ENCODE measurements around the gene FBXW12. TPM values are rescaled to one million over a fixed set of nuclear protein-coding genes. Genes with fewer than 3 reads are reported as not detected.

FBXW12 gene
- total and polyA plus RNA-seq, 2 donors (not counting 3 experiments of a cell fraction or from before 2014, with no cell fraction given), result not detected

DNA sequence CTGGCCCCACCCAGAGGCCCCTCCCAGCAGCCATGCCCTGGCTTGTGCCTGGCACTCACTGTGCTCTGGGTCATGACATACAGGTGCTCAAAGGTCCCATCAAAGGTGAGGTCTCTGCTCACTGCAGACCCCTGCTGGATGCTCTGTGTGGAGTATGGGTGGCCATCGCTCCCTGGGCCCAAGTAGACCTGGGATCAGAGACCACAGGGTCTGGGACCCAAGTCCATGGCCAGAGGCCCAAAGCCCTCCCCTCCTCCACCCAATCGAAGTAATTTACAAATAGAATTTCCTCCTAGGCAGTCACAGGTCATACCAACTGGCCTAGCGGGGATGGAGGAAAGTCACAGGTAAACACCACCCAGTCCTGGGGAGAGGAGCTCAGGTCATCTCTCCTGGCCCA lies 50.3 kb downstream of the FBXW12 start:
- BruUV-seq (replicated peaks), result no TSS peak
- dilution Hi-C loops (cut with MboI; ENCODE audit: extremely low pct_ligation_motif_present, low sequenced_read_pairs), result no loop called here
- H3K27ac ChIP-seq (ENCODE audit: insufficient read depth, low read depth, low read length), result no peak overlapping the region
- CTCF ChIA-PET, result interaction anchor here (1.1 to 2.9 kb wide), 5 partner anchors 12 to 22 kb away, joined by 3 to 39 read pairs (median 4); partner anchors contain the start of genes CCDC51 and TMA7
- no peaks in the 10 kb centered on the region for H3K79me2 ChIP-seq (ENCODE audit: control insufficient read depth, insufficient read depth, low read length)
- H3K4me3 ChIP-seq (replicated peaks in 1 of 3; ENCODE audit: insufficient read depth in 1 of 3, low read depth in 1 of 3, low read length in 3 of 3), result no peak overlapping the region
- no peak overlapping the region for H3K9ac ChIP-seq (replicated peaks; ENCODE audit: extremely low read depth, insufficient read depth, low read length)
- no peaks in the 10 kb centered on the region for H3K27me3 ChIP-seq (ENCODE audit: control insufficient read depth in 2 of 2, insufficient read depth in 2 of 2, low read length in 2 of 2)
- H3K9me3 ChIP-seq (replicated peaks; ENCODE audit: control insufficient read depth, insufficient read depth, low read length), result no peaks in the 10 kb centered on the region
- POLR2A ChIA-PET, result no interaction called here
- peaks cover 0 to 5% of the 10 kb centered on the region in 2 experiments for H3K36me3 ChIP-seq (ENCODE audit: control insufficient read depth in 2 of 2, extremely low read depth in 1 of 2, insufficient read depth in 2 of 2, low read length in 2 of 2)
- intact Hi-C loops (cut with micrococcal nuclease), result no loop called here
- no peaks in the 10 kb centered on the region for H3K4me1 ChIP-seq (ENCODE audit: control insufficient read depth, extremely low read depth, insufficient read depth, low read length)
- H2AFZ ChIP-seq (ENCODE audit: low read depth, low read length), result no peak overlapping the region
- no peaks in the 10 kb centered on the region for H4K20me1 ChIP-seq (replicated peaks; ENCODE audit: control insufficient read depth, extremely low read depth, insufficient read depth, low read length)
- no peaks in the 10 kb centered on the region for H3K9me1 ChIP-seq (replicated peaks; ENCODE audit: control insufficient read depth, extremely low read depth, insufficient read depth, low read length)
- DNase-seq (ENCODE audit: low read depth, low spot score) (no peak), FAIRE-seq (no peak)
- no peak overlapping the region for H3K4me2 ChIP-seq (ENCODE audit: insufficient read depth, low read length)
- no peak for TF ChIP-seq MYC (IDR thresholded peaks at IDR 0.05; ENCODE audit: low read depth, low read length)
- no peak for TF ChIP-seq JUN (IDR thresholded peaks at IDR 0.05; ENCODE audit: borderline replicate concordance, insufficient read depth, insufficient read length, low read depth)
- TF ChIP-seq POLR2AphosphoS5 (IDR thresholded peaks at IDR 0.05; ENCODE audit: insufficient read depth, low read depth, low read length), result no peak
- no peak for TF ChIP-seq EZH2 (IDR thresholded peaks at IDR 0.05; ENCODE audit: borderline replicate concordance, low read depth, low read length, severe bottlenecking)
- TF ChIP-seq POLR2A (IDR thresholded peaks at IDR 0.05; ENCODE audit: low read depth, low read length), result no peak
- TF ChIP-seq, protein P1, sequence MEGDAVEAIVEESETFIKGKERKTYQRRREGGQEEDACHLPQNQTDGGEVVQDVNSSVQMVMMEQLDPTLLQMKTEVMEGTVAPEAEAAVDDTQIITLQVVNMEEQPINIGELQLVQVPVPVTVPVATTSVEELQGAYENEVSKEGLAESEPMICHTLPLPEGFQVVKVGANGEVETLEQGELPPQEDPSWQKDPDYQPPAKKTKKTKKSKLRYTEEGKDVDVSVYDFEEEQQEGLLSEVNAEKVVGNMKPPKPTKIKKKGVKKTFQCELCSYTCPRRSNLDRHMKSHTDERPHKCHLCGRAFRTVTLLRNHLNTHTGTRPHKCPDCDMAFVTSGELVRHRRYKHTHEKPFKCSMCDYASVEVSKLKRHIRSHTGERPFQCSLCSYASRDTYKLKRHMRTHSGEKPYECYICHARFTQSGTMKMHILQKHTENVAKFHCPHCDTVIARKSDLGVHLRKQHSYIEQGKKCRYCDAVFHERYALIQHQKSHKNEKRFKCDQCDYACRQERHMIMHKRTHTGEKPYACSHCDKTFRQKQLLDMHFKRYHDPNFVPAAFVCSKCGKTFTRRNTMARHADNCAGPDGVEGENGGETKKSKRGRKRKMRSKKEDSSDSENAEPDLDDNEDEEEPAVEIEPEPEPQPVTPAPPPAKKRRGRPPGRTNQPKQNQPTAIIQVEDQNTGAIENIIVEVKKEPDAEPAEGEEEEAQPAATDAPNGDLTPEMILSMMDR (IDR thresholded peaks at IDR 0.05; ENCODE audit: extremely low read depth in 1 of 2, insufficient read depth in 1 of 2, low read depth in 1 of 2, low read length in 2 of 2), result no peak

- no peaks in the 10 kb centered on the region for H3K27me3 ChIP-seq (ENCODE audit: control insufficient read depth in 2 of 2, insufficient read depth in 2 of 2, low read length in 2 of 2)
- H3K9me1 ChIP-seq (replicated peaks; ENCODE audit: control insufficient read depth, extremely low read depth, insufficient read depth, low read length), result no peaks in the 10 kb centered on the region
- peaks cover 0 to 5% of the 10 kb centered on the region in 2 experiments for H3K36me3 ChIP-seq (ENCODE audit: control insufficient read depth in 2 of 2, extremely low read depth in 1 of 2, insufficient read depth in 2 of 2, low read length in 2 of 2)
- FAIRE-seq (no peak), DNase-seq (ENCODE audit: low read depth, low spot score) (no peak)
- TF ChIP-seq JUN (IDR thresholded peaks at IDR 0.05; ENCODE audit: borderline replicate concordance, insufficient read depth, insufficient read length, low read depth), result no peak
- TF ChIP-seq, protein P1 (IDR thresholded peaks at IDR 0.05; ENCODE audit: extremely low read depth in 1 of 2, insufficient read depth in 1 of 2, low read depth in 1 of 2, low read length in 2 of 2), result no peak
- H2AFZ ChIP-seq (ENCODE audit: low read depth, low read length), result no peak overlapping the region
- ChIA-PET CTCF (interaction anchor here (1.1 to 2.9 kb wide), 5 partner anchors 11 to 22 kb away, joined by 3 to 39 read pairs (median 4); partner anchors contain the start of genes CCDC51 and TMA7), POLR2A (no interaction called here)
- no peaks in the 10 kb centered on the region for H4K20me1 ChIP-seq (replicated peaks; ENCODE audit: control insufficient read depth, extremely low read depth, insufficient read depth, low read length)
- dilution Hi-C loops (cut with MboI; ENCODE audit: extremely low pct_ligation_motif_present, low sequenced_read_pairs) (no loop called here), intact Hi-C loops (cut with micrococcal nuclease) (no loop called here)
- BruUV-seq (replicated peaks), result no TSS peak
- no peaks in the 10 kb centered on the region for H3K9me3 ChIP-seq (replicated peaks; ENCODE audit: control insufficient read depth, insufficient read depth, low read length)
- H3K4me2 ChIP-seq (ENCODE audit: insufficient read depth, low read length), result no peak overlapping the region
- no peak overlapping the region for H3K4me3 ChIP-seq (replicated peaks in 1 of 3; ENCODE audit: insufficient read depth in 1 of 3, low read depth in 1 of 3, low read length in 3 of 3)
- H3K27ac ChIP-seq (ENCODE audit: insufficient read depth, low read depth, low read length), result no peak overlapping the region
- no peaks in the 10 kb centered on the region for H3K4me1 ChIP-seq (ENCODE audit: control insufficient read depth, extremely low read depth, insufficient read depth, low read length)
- H3K9ac ChIP-seq (replicated peaks; ENCODE audit: extremely low read depth, insufficient read depth, low read length), result no peak overlapping the region
- no peaks in the 10 kb centered on the region for H3K79me2 ChIP-seq (ENCODE audit: control insufficient read depth, insufficient read depth, low read length)
Measured at GRCh38 chr3:48422681-48423080, 50.7 kb downstream of the FBXW12 start.
